Right lung (tissue), 5 donors: ENCODE measurements around the gene RHBDF1. TPM values are rescaled to one million over a fixed set of nuclear protein-coding genes. Genes with fewer than 3 reads are reported as not detected.
"Not testable (repeated sequence)": the region's sequence is repeated elsewhere in the genome, so short reads cannot be mapped to it uniquely, and the experiment has no call there.

Experiments used
- DNase-seq, 2 donors: peaks; one replicate each; pipeline ENCODE4 v3.0.0-alpha.2; 2013
- polyA plus RNA-seq, 5 donors: library from polyadenylated mRNA; unstranded; fragments of 120-200 nt; gene quantifications; one replicate each; pipeline versions ENCODE4 v1.2.1 to v1.2.3, GENCODE V29; 2013; ENCODE audit warnings: inconsistent platforms in 1 of 5, low replicate concordance in 1 of 5; ENCODE audit not compliant: insufficient read length in 5 of 5, insufficient read depth in 1 of 5

Gene RHBDF1
- polyA plus RNA-seq, 5 donors: 32.1 to 48.2 (median 43.1) TPM

GRCh38 chr16:38941-39892 lies 33.2 kb downstream of the RHBDF1 start:
- no peak for DNase-seq

DNA sequence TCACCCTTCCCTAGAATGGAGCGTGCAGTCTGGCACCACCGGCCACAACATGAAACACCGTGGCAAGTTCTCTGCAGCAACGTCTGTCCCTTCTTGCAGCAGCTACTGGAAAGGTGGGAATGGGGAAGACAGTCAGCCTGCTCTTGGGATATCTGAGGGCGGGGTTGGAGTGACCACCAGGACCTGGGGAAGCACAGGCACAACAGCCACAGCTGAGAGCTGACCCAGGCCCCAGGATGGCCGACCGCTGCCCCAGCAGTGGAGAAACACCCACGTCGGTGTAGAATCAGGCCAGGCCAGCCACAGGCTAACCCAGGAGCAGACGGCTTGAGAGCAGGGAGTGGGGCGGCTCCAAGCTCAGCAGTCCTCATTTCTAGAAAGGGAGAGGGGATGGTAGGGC lies 34.2 kb downstream of the RHBDF1 start:
- DNase-seq: not testable (repeated sequence)

DNA sequence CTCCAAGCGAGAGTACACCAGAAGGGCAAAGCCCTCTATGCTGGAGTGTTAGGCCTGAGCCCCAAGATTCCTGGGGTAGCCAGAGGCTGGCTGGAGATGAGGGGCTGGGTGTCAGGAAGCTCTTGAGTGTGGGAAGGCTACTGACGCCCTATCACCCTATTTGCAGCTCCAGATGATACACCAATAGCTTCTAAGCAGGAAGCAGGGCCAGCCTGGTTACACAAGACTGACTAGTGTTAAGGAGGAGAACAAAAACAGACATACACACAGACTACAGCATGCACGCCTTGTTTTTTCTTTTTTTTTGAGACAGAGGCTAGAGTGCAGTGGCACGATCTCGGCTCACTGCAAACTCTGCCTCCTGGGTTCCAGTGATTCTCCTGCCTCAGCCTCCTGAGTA lies 34.9 kb downstream of the RHBDF1 start:
- no peak for DNase-seq

- no peak for DNase-seq
Measured at GRCh38 chr16:36336-36984, 36.0 kb downstream of the RHBDF1 start.

DNA sequence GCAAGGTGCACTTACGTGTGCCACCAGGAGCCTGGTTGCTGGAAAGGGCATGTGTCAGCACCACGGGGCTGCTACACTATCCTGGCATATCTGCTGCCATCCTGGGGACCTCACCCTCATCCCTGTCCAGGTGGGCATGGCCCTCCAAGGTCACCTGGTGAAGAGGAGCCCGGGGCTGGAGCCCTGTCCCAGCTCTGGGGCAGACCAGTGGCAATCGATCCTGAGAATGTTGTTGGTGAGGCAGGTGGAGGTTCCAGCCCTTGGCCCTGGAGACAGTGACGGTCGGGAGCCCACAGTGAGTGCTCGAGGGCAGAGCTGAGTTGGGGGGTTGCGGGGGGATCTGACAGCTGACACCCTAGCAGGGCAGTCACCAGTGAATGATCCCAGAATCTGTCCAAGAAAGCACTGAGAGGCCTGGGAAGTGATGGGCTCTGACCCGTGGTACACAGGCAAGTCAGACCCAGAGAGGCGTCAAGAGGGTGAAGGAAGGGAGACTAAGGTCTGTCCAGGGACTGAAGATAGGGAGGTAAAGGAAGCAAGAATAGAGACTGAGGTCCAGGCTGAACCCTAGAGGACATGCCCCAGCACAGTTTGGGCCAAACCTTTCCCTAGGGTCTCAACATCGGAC lies 36.6 kb downstream of the RHBDF1 start:
- DNase-seq: no peak

GRCh38 chr16:35011-35677 lies 37.3 kb downstream of the RHBDF1 start:
- no peak for DNase-seq

- no peak for DNase-seq
Measured at GRCh38 chr16:34648-34987, 37.8 kb downstream of the RHBDF1 start.

GRCh38 chr16:33877-34647 lies 38.4 kb downstream of the RHBDF1 start:
- no peak for DNase-seq

- DNase-seq: not testable (repeated sequence)
Measured at GRCh38 chr16:33154-33876, 39.1 kb downstream of the RHBDF1 start.

GRCh38 chr16:30627-31026 lies 41.8 kb downstream of the RHBDF1 start:
- DNase-seq: not testable (repeated sequence)

- not testable (repeated sequence) for DNase-seq
Measured at GRCh38 chr16:25926-26348, 46.5 kb downstream of the RHBDF1 start.

GRCh38 chr16:24151-24550 lies 48.3 kb downstream of the RHBDF1 start:
- not testable (repeated sequence) for DNase-seq

- DNase-seq: not testable (repeated sequence)
Measured at GRCh38 chr16:20886-21285, 51.5 kb downstream of the RHBDF1 start.

DNA sequence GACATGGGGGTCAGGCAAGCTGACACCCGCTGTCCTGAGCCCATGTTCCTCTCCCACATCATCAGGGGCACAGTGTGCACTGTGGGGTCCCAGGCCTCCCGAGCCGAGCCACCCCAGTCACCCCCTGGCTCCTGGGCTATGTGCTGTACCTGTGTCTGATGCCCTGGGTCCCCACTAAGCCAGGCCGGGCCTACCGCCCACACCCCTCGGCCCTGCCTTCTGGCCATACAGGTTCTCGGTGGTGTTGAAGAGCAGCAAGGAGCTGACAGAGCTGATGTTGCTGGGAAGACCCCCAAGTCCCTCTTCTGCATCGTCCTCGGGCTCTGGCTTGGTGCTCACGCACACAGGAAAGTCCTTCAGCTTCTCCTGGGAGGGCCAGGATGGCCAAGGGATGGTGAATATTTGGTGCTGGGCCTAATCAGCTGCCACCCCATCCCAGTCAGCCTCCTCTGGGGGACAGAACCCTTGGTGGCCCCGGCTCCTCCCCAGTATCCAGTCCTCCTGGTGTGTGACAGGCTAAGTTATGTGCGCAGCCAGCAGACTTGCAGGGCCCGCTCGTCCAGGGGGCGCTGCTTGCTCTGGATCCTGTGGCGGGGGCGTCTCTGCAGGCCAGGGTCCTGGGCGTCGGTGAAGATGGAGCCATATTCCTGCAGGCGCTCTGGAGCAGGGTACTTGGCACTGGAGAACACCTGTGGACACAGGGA lies 55.2 kb downstream of the RHBDF1 start:
- not testable (repeated sequence) for DNase-seq

DNA sequence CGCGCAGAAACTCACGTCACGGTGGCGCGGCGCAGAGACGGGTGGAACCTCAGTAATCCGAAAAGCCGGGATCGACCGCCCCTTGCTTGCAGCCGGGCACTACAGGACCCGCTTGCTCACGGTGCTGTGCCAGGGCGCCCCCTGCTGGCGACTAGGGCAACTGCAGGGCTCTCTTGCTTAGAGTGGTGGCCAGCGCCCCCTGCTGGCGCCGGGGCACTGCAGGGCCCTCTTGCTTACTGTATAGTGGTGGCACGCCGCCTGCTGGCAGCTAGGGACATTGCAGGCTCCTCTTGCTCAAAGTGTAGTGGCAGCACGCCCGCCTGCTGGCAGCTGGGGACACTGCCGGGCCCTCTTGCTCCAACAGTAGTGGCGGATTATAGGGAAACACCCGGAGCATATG lies 61.7 kb downstream of the RHBDF1 start:
- not testable (repeated sequence) for DNase-seq

DNA sequence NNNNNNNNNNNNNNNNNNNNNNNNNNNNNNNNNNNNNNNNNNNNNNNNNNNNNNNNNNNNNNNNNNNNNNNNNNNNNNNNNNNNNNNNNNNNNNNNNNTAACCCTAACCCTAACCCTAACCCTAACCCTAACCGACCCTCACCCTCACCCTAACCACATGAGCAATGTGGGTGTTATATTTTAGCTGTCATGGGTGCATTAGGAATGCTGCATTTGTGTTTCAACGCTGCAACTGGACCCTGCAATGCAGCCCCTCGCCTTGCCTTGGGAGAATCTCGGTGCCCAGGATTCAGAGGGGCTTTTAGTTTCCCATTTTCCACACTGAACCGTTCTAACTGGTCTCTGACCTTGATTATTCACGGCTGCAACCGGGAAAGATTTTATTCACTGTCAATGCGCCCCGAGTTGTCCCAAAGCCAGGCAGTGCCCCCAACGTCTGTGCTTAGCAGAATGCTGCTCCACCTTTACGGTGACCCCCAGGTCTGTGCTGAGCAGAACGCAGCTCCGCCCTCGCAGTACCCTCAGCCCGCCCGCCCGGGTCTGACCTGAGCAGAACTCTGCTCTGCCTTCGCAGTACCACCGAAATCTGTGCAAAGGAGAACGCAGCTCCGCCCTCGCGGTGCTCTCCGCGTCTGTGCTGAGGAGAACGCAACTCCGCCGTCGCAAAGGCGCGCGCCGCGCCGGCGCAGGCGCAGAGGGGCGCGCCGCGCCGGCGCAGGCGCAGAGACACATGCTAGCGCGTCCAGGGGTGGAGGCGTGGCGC lies 62.3 kb downstream of the RHBDF1 start:
- peak in 1 of 2 donors; percentile 11 for DNase-seq
